ENCODE results near the gene CNTN6. TPM values are rescaled to one million over a fixed set of nuclear protein-coding genes. Genes with fewer than 3 reads are reported as not detected.

The CNTN6 gene
- total and polyA plus RNA-seq, 7 donors: 0.04 to 0.71 (median 0.14) TPM; not detected in 4

DNA sequence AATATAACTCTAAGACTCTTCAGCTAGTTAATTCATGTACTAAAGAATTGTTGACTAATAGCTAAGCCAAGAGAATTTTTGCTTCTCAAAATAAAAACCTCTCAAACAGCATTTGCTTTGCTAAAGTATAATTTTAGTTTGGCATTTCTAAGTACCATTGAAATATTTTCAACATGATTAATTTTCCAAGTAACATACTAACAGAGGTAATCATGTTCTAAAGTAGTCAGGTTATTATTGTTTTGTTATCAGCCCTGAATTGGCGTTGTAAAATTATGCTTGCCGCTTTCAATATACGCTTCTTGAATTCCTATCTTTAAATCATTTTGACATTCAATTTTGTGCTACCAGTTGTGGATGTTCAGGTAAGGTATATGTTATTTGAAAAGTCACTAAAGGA is 134.3 kb downstream of the CNTN6 start:
- Histone ChIP-seq H3K27ac (no peak overlapping the region), H3K9me3 (no peaks in the 10 kb centered on the region), H3K4me1 (no peaks in the 10 kb centered on the region), H3K36me3 (no peaks in the 10 kb centered on the region), H3K4me3 (no peak overlapping the region), H3K27me3 (no peaks in the 10 kb centered on the region)
- intact Hi-C loops (cut with DNase I): no loop called here
- TF ChIP-seq, protein P1, sequence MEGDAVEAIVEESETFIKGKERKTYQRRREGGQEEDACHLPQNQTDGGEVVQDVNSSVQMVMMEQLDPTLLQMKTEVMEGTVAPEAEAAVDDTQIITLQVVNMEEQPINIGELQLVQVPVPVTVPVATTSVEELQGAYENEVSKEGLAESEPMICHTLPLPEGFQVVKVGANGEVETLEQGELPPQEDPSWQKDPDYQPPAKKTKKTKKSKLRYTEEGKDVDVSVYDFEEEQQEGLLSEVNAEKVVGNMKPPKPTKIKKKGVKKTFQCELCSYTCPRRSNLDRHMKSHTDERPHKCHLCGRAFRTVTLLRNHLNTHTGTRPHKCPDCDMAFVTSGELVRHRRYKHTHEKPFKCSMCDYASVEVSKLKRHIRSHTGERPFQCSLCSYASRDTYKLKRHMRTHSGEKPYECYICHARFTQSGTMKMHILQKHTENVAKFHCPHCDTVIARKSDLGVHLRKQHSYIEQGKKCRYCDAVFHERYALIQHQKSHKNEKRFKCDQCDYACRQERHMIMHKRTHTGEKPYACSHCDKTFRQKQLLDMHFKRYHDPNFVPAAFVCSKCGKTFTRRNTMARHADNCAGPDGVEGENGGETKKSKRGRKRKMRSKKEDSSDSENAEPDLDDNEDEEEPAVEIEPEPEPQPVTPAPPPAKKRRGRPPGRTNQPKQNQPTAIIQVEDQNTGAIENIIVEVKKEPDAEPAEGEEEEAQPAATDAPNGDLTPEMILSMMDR (IDR thresholded peaks at IDR 0.05): no peak
- no peak for TF ChIP-seq EP300 (IDR thresholded peaks at IDR 0.05)
- no peak for TF ChIP-seq POLR2A (IDR thresholded peaks at IDR 0.05)
- TF ChIP-seq POLR2AphosphoS5 (IDR thresholded peaks at IDR 0.05): no peak
- no peak for DNase-seq
- 61 to 92% methylated on average over 3 of the region's 3 CpGs for WGBS, 2 donors

DNA sequence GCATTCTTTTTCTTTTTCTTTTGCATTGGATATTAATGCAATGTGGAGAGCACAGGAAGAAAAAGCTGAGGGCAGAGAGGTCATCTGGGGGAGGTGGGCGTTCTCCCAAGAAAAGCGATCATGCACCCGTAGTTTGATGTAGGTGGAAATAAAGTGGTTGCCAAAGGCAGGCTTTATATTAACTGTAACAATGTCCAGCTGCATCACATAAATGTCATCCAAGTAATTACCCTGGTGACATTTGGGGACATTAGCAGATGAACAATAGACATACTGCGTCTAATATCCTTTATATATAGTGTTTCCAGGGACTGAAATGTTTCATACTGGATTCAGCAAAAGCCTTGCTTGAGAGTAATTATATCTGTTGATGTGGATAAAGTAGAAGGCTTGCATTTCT is 135.5 kb downstream of the CNTN6 start:
- Histone ChIP-seq H3K4me3 (no peak overlapping the region), H3K4me1 (no peaks in the 10 kb centered on the region), H3K27me3 (no peaks in the 10 kb centered on the region), H3K9me3 (no peaks in the 10 kb centered on the region), H3K36me3 (no peaks in the 10 kb centered on the region), H3K27ac (no peak overlapping the region)
- TF ChIP-seq EP300 (IDR thresholded peaks at IDR 0.05) (no peak), POLR2AphosphoS5 (IDR thresholded peaks at IDR 0.05) (no peak), POLR2A (IDR thresholded peaks at IDR 0.05) (no peak)
- TF ChIP-seq, protein P1 (IDR thresholded peaks at IDR 0.05): no peak
- DNase-seq: no peak
- intact Hi-C loops (cut with DNase I): no loop called here
- 77 to 91% methylated on average over 4 of the region's 4 CpGs for WGBS, 2 donors

DNA sequence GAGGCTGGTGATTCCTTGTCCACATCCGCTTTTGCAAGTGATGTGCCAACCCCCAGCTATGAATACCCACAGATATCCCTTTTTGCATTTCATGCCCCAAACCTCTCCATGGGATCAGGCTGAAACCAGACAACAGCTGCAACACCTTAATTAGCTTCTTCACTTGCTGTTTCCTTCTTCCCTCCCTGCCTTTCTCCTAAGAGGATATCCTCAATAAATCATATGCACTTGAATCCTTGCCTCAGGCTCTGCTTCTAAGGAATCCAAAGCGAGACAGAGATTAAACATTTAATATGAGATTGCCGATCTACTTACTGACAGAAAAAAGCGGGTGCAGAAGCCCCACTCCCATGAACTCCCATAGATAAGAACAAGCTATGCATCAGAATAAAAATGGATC is 138.1 kb downstream of the CNTN6 start:
- no peaks in the 10 kb centered on the region for H3K36me3 ChIP-seq

DNA sequence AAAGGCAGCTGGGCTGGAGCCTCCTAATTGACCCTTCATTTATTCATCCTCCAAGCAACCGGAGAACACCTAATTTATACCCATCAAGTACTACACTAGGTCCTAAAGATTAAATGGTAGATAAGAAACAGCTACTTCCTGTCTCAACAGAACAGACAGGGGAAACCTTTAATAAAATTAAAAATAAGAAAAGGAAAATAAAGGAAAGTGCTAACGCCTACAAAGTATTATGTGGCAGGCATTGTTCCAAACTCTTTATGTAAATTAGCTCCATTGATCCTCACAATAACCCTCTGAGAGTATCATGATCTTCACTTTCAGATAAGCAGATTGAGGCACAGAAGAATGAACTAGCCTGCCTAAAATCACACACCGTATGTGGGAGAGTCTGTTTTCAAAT is 139.5 kb downstream of the CNTN6 start:
- TF ChIP-seq, protein P1 (IDR thresholded peaks at IDR 0.05): no peak
- no peak for TF ChIP-seq EP300 (IDR thresholded peaks at IDR 0.05)
- no peak for TF ChIP-seq POLR2A (IDR thresholded peaks at IDR 0.05)
- no peak for TF ChIP-seq POLR2AphosphoS5 (IDR thresholded peaks at IDR 0.05)
- Histone ChIP-seq H3K36me3 (no peaks in the 10 kb centered on the region), H3K9me3 (no peaks in the 10 kb centered on the region), H3K27ac (no peak overlapping the region), H3K4me1 (no peaks in the 10 kb centered on the region), H3K4me3 (no peak overlapping the region), H3K27me3 (no peaks in the 10 kb centered on the region)
- no peak for DNase-seq
- intact Hi-C loops (cut with DNase I): no loop called here
- WGBS, 2 donors: 58 to 65% methylated on average over 3 of the region's 3 CpGs

More for the DNA sequence above, 138.1 kb downstream of the CNTN6 start:
- Histone ChIP-seq H3K4me1 (no peaks in the 10 kb centered on the region), H3K27ac (no peak overlapping the region), H3K9me3 (no peaks in the 10 kb centered on the region), H3K27me3 (no peaks in the 10 kb centered on the region), H3K4me3 (no peak overlapping the region)
- 92 to 94% methylated on average over 4 of the region's 4 CpGs for WGBS, 2 donors
- intact Hi-C loops (cut with DNase I): no loop called here
- DNase-seq: no peak
- TF ChIP-seq, protein P1 (IDR thresholded peaks at IDR 0.05): no peak
- TF ChIP-seq EP300 (IDR thresholded peaks at IDR 0.05) (no peak), POLR2A (IDR thresholded peaks at IDR 0.05) (no peak), POLR2AphosphoS5 (IDR thresholded peaks at IDR 0.05) (no peak)

DNA sequence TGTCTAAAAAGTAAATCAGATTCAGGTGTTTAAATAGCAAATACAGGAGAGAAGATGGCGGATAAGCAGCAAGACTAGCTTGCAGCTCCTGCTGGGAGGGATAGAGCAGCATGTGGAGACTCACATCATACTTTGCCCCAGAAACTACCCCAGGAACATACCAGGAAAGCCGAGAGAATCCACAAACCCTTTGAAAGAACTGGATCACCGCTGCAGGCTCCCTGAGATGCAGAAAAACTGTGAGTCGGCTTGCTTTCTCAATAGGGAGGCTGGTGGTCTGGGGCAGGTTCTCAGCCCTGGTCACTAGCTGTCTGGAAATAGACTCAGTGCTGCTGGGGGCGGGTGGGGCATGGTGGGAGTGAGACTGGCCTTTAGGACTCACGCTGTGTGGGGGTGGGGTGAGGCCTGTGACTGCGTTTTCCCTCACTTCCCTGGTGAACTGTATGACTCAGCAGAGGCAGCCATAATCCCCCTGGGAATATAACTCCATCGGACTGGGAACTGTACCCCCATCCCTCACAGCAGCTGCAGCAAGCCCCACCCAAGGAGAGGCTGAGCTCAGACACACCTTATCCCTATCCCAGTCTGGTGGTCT is 142.8 kb downstream of the CNTN6 start:
- intact Hi-C loops (cut with DNase I): no loop called here
- H3K9me3 ChIP-seq: no peaks in the 10 kb centered on the region
- no peak overlapping the region for H3K27ac ChIP-seq
- WGBS, 2 donors: 89 to 92% methylated on average over 8 of the region's 8 CpGs
- TF ChIP-seq POLR2AphosphoS5 (IDR thresholded peaks at IDR 0.05) (no peak), EP300 (IDR thresholded peaks at IDR 0.05) (no peak), POLR2A (IDR thresholded peaks at IDR 0.05) (no peak)
- TF ChIP-seq, protein P1 (IDR thresholded peaks at IDR 0.05): no peak
- no peaks in the 10 kb centered on the region for H3K36me3 ChIP-seq
- no peak for DNase-seq
- H3K4me3 ChIP-seq: no peak overlapping the region
- no peaks in the 10 kb centered on the region for H3K4me1 ChIP-seq
- no peaks in the 10 kb centered on the region for H3K27me3 ChIP-seq
